Ovary (tissue), 3 donors: ENCODE measurements around the gene ICE1.

ENCODE experiments used
- EP300 ChIP-seq: sonication (generic); formaldehyde crosslinking; IDR thresholded peaks from one replicate; pipeline ENCODE4 v1.6.1; 2017; ENCODE audit warnings: antibody characterized with exemption
- POLR2A ChIP-seq: fragments of 450-650 bp; IDR thresholded peaks from one replicate; pipeline ENCODE4 v1.6.1; 2017; ENCODE audit warnings: antibody characterized with exemption, mild to moderate bottlenecking, moderate library complexity
- TF ChIP-seq, protein P1 (sequence below), 3 donors: fragments of 450-650 bp in 2 of 3; fragments of 200-600 bp in 1 of 3; IDR thresholded peaks; one replicate each; pipeline versions ENCODE4 v1.5.1 to v1.8.0; 2016 to 2022; ENCODE audit warnings: antibody characterized with exemption in 3 of 3, mild to moderate bottlenecking in 1 of 3
- donor health status: DM: no; HTN: no; CAD: no.

DNA sequence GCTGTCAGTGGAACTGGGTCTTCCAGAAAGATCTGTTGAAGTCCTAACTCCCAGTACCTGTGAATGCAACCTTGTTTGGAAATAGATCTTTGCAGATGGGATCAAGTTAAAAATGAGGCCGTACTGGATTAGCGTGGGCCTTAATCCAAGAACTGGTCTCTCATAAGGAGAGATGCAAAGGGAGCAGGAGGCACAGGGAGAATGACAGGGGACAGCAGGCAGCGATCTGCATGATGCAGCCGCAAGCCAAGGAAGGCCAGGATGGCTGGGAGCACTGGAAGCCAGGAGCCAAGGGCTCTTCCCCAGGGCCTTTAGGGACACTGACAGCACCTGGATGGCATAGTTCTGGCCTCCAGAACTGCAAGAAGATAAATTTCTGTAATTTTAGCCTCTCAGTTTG is 114.4 kb downstream of the ICE1 start:
- TF ChIP-seq, protein P1, sequence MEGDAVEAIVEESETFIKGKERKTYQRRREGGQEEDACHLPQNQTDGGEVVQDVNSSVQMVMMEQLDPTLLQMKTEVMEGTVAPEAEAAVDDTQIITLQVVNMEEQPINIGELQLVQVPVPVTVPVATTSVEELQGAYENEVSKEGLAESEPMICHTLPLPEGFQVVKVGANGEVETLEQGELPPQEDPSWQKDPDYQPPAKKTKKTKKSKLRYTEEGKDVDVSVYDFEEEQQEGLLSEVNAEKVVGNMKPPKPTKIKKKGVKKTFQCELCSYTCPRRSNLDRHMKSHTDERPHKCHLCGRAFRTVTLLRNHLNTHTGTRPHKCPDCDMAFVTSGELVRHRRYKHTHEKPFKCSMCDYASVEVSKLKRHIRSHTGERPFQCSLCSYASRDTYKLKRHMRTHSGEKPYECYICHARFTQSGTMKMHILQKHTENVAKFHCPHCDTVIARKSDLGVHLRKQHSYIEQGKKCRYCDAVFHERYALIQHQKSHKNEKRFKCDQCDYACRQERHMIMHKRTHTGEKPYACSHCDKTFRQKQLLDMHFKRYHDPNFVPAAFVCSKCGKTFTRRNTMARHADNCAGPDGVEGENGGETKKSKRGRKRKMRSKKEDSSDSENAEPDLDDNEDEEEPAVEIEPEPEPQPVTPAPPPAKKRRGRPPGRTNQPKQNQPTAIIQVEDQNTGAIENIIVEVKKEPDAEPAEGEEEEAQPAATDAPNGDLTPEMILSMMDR (IDR thresholded peaks at IDR 0.05) = no peak
- TF ChIP-seq EP300 (no peak), POLR2A (no peak)
